Prostate gland (tissue), 2 donors: ENCODE measurements around the gene RDH8.

Source experiments
- CTCF ChIP-seq, 4 experiments: fragments of 200-600 bp in 2 of 4; fragments of 450-650 bp in 2 of 4; sonication (generic) in 2 of 4; IDR thresholded peaks; 1 replicate in 3 of 4; 2 replicates in 1 of 4; pipeline ENCODE4 v1.5.1; 2016 to 2019; ENCODE audit warnings: antibody characterized with exemption in 4 of 4, mild to moderate bottlenecking in 2 of 4, moderate library complexity in 2 of 4
- POLR2A ChIP-seq: fragments of 450-650 bp; IDR thresholded peaks from one replicate; pipeline ENCODE4 v1.6.1; 2016; ENCODE audit warnings: antibody characterized with exemption, mild to moderate bottlenecking
- POLR2AphosphoS5 ChIP-seq: sonication (generic); formaldehyde crosslinking; IDR thresholded peaks from one replicate; pipeline ENCODE4 v1.6.1; 2017; ENCODE audit warnings: antibody characterized with exemption

- TF ChIP-seq CTCF (IDR thresholded peaks at IDR 0.05) (no peak), POLR2A (no peak), POLR2AphosphoS5 (no peak)
Measured at GRCh38 chr19:10018263-10018662, 5.0 kb downstream of the RDH8 start.
